PC-9 (cell line): ENCODE results near the gene ZNF394. TPM values are rescaled to one million over a fixed set of nuclear protein-coding genes. Genes with fewer than 3 reads are reported as not detected.
A peak's percentile ranks its signal among the peaks of the same experiment; 100 is the strongest.

ENCODE experiments used
- BruUV-seq: library from RNA; stranded (reverse); fragments of 400-500 nt; replicated peaks from 2 replicates; lab custom pipeline; 2021; lab: Mats Ljungman, UMichigan
- CTCF ChIA-PET: fragments of 300-600 bp; sonication (Branson Sonifier 250); formaldehyde crosslinking; loops from one replicate; lab custom pipeline; 2022; ENCODE audit warnings: antibody characterized with exemption; lab: Charles Lee
- POLR2A ChIA-PET: fragments of 300-600 bp; sonication (Branson Sonifier 250); formaldehyde crosslinking; loops from one replicate; lab custom pipeline; 2022; ENCODE audit warnings: antibody characterized with exemption; ENCODE audit not compliant: unreplicated experiment; lab: Charles Lee
- DNase-seq, 2 experiments: peaks; one replicate each; pipeline versions ENCODE4 v3.0.0 to v3.0.0-alpha.2; 2015 to 2022; ENCODE audit warnings: mixed read lengths in 1 of 2
- H2AFZ ChIP-seq: fragments of 200-600 bp; sonication (generic); 2 replicates; pipeline ENCODE4 v1.8.1; 2017; ENCODE audit warnings: antibody characterized with exemption
- H3F3A ChIP-seq: fragments of 200-600 bp; sonication (generic); 2 replicates; pipeline ENCODE4 v1.8.1; 2017; ENCODE audit warnings: antibody characterized with exemption, mild to moderate bottlenecking, low read depth; ENCODE audit not compliant: insufficient read depth
- H3K27ac ChIP-seq: fragments of 200-600 bp; sonication (generic); 2 replicates; pipeline ENCODE4 v1.6.1; 2016; ENCODE audit warnings: mixed run types
- H3K27me3 ChIP-seq: fragments of 200-600 bp; sonication (generic); 2 replicates; pipeline ENCODE4 v1.6.1; 2016; ENCODE audit warnings: low read depth, mixed run types; ENCODE audit not compliant: insufficient read depth
- H3K36me3 ChIP-seq: fragments of 200-600 bp; sonication (generic); 2 replicates; pipeline ENCODE4 v1.6.1; 2016; ENCODE audit warnings: low read depth, mixed run types
- H3K4me1 ChIP-seq: fragments of 200-600 bp; sonication (generic); replicated peaks from 2 replicates; pipeline ENCODE4 v1.6.1; 2016; ENCODE audit warnings: mixed run types; ENCODE audit not compliant: insufficient read depth
- H3K4me2 ChIP-seq: fragments of 200-600 bp; sonication (generic); 2 replicates; pipeline ENCODE4 v1.6.1; 2017; ENCODE audit warnings: mixed run types
- H3K4me3 ChIP-seq: fragments of 200-600 bp; sonication (generic); 2 replicates; pipeline ENCODE4 v1.6.1; 2016; ENCODE audit warnings: mixed run types
- H3K79me2 ChIP-seq: fragments of 200-600 bp; sonication (generic); 2 replicates; pipeline ENCODE4 v1.6.1; 2017; ENCODE audit warnings: low read depth, mixed run types
- H3K9me2 ChIP-seq: fragments of 200-600 bp; sonication (generic); 2 replicates; pipeline ENCODE4 v1.8.1; 2017; ENCODE audit warnings: mild to moderate bottlenecking; ENCODE audit not compliant: insufficient read depth
- H3K9me3 ChIP-seq: fragments of 200-600 bp; sonication (generic); 2 replicates; pipeline ENCODE4 v1.8.1; 2016; ENCODE audit warnings: low read depth; ENCODE audit not compliant: insufficient read depth
- H4K20me1 ChIP-seq: fragments of 200-600 bp; sonication (generic); 2 replicates; pipeline ENCODE4 v1.8.1; 2017; ENCODE audit not compliant: insufficient read depth
- CTCF ChIP-seq: fragments of 200-600 bp; sonication (generic); conservative IDR thresholded peaks from 2 replicates; pipeline ENCODE4 v1.6.1; 2017; ENCODE audit warnings: mixed run types, antibody characterized with exemption, mild to moderate bottlenecking, moderate library complexity
- EZH2 ChIP-seq: fragments of 200-600 bp; sonication (generic); IDR thresholded peaks from 2 replicates; pipeline ENCODE4 v1.8.0; 2017; ENCODE audit warnings: antibody characterized with exemption, low read depth
- intact Hi-C: fragments of 100-400 bp; cut with micrococcal nuclease; formaldehyde crosslinking; loops from one replicate; pipeline ENCODE4 v1.10.0; 2022; ENCODE audit not compliant: unreplicated experiment
- total RNA-seq: library from RNA; stranded (reverse); gene quantifications from 2 replicates; pipeline ENCODE4 v1.2.3, GENCODE V29; 2021

Gene ZNF394
- total RNA-seq, 1 experiment from 2014 or later, result 21.1 TPM

GRCh38 chr7:99468336-99468918 lies 31.7 kb downstream of the ZNF394 start:
- H2AFZ ChIP-seq, result no peak overlapping the region
- BruUV-seq, result no TSS peak
- 0 out of 2 replicates have a peak, but pooled peaks cover 5% of the 10 kb centered on the region for H3K36me3 ChIP-seq
- H3F3A ChIP-seq, result peaks cover 18% of the 10 kb centered on the region
- no peak overlapping the region for H3K4me2 ChIP-seq
- intact Hi-C loops, result no loop called here
- ChIA-PET POLR2A (no interaction called here), CTCF (no interaction called here)
- peaks cover 16% of the 10 kb centered on the region for H3K4me1 ChIP-seq
- no peaks in the 10 kb centered on the region for H3K27me3 ChIP-seq
- H4K20me1 ChIP-seq, result no peaks in the 10 kb centered on the region; the same call in 1 of the 2 replicates
- no peak overlapping the region for H3K4me3 ChIP-seq
- no peak for DNase-seq
- H3K27ac ChIP-seq, result no peak overlapping the region
- peaks cover 37% of the 10 kb centered on the region for H3K79me2 ChIP-seq
- no peaks in the 10 kb centered on the region for H3K9me2 ChIP-seq
- H3K9me3 ChIP-seq, result no peaks in the 10 kb centered on the region
- no peak for TF ChIP-seq CTCF
- TF ChIP-seq EZH2, result no peak

DNA sequence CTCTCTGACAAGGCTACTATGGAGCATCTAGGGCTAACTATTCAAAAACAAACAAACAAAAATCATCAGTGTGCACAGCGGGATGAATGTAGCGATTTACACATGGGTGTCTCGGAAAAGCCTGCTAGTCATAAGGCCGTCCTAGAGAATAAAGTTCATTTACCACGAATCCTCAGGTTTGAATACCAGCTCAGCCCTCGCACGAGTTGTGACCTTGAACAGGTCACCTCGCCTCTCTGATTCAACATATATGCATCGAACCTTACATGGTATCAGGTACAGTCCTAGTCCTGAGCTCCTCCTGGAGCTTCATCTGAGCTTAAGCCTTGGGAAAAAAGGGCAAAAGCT lies 34.7 kb downstream of the ZNF394 start:
- TSS peak; percentile 45 for BruUV-seq
- H3F3A ChIP-seq, result peaks cover 15% of the 10 kb centered on the region
- H3K9me3 ChIP-seq, result no peaks in the 10 kb centered on the region
- intact Hi-C loops, result no loop called here
- H3K4me2 ChIP-seq, result peak overlapping the region; percentile 98
- peak overlapping the region; percentile 92 for H2AFZ ChIP-seq
- H3K27ac ChIP-seq, result peak overlapping the region; percentile 62
- CTCF ChIA-PET, result interaction anchor here (0.6 kb wide), 1 partner anchor 547 kb away, joined by 3 read pairs; no protein-coding TSS in a partner anchor
- no peaks in the 10 kb centered on the region for H3K9me2 ChIP-seq
- no peak for DNase-seq
- peaks cover 13% of the 10 kb centered on the region for H4K20me1 ChIP-seq
- TF ChIP-seq CTCF (no peak), EZH2 (no peak)
- POLR2A ChIA-PET, result interaction anchor here (0.5 to 1.0 kb wide), 2 partner anchors 56 to 454 kb away, joined by 3 to 6 read pairs; no protein-coding TSS in a partner anchor
- peaks cover 61% of the 10 kb centered on the region for H3K79me2 ChIP-seq
- peaks cover 12% of the 10 kb centered on the region for H3K4me1 ChIP-seq
- H3K27me3 ChIP-seq, result no peaks in the 10 kb centered on the region
- peaks cover 14% of the 10 kb centered on the region; the same call in 1 of the 2 replicates for H3K36me3 ChIP-seq
- peak overlapping the region; percentile 74 for H3K4me3 ChIP-seq

DNA sequence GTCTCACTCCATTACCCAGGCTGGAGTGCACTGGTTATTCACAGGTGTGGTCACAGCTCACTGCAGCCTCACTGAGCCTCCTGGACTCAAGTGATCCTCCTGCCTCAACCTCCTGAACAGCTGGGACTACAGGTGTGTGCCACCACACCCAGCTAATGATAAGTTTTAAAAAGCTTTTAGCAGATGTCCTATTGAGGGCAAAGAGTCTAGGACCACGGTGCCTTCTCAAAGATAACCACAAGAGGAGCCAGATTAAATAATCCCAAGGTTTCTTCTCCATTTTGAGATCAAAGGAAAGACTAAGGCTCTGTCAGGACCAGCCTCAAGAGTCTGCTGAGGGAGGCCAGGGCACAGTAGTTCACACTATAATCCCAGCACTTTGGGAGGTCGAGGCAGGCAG lies 38.9 kb downstream of the ZNF394 start:
- TF ChIP-seq CTCF (no peak), EZH2 (no peak)
- Histone ChIP-seq H4K20me1 (peaks cover 43% of the 10 kb centered on the region), H3K27ac (no peak overlapping the region), H2AFZ (no peak overlapping the region), H3K4me3 (no peak overlapping the region), H3K36me3 (peaks cover 23% of the 10 kb centered on the region; the same call in 1 of the 2 replicates), H3K4me2 (no peak overlapping the region), H3F3A (peaks cover 27% of the 10 kb centered on the region; the same call in 1 of the 2 replicates), H3K4me1 (peaks cover 8% of the 10 kb centered on the region), H3K9me3 (no peaks in the 10 kb centered on the region), H3K9me2 (no peaks in the 10 kb centered on the region), H3K79me2 (peaks cover 75% of the 10 kb centered on the region), H3K27me3 (no peaks in the 10 kb centered on the region)
- ChIA-PET CTCF (no interaction called here), POLR2A (no interaction called here)
- intact Hi-C loops, result no loop called here
- DNase-seq, result no peak
- no TSS peak for BruUV-seq
